ENCODE data around the gene EMP3.
A peak's percentile ranks its signal among the peaks of the same experiment; 100 is the strongest.
"Not testable (repeated sequence)": the region's sequence is repeated elsewhere in the genome, so short reads cannot be mapped to it uniquely, and the experiment has no call there.

EMP3 gene

GRCh38 chr19:48325265-48325910 is at the start of gene EMP3:
Gene EMP3, plus strand, starts transcription at chr19:48325552. Its CDS starts 1,293 bp downstream, at chr19:48326845.
- DNase-seq (ENCODE audit: low read depth), result peak; percentile 49

DNA sequence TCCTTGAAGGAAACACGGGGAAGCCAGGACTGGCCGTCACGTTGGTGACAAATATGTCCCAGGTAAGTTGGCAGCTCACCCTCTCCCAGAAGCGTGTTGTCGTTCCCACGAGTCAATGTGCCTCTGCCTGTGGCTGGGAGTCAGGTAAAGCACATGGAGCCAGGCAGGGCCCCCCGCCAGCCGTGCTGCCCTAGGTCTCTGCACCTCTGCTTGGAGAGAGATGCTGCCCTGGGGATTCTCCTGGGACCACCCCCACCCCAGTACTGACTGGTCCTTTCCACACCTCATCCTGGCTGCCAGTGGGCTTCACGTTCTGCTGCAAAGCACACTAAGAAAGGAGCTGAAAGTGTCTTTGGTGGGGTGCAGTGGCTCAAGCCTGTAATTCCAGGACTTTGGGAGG is 45.6 kb upstream of the EMP3 start:
- no peak for DNase-seq (ENCODE audit: low read depth)

- DNase-seq (ENCODE audit: low read depth), result no peak
Measured at GRCh38 chr19:48283908-48284307, 41.4 kb upstream of the EMP3 start.

GRCh38 chr19:48284896-48285295 is 40.5 kb upstream of the EMP3 start:
- no peak for DNase-seq (ENCODE audit: low read depth)

DNA sequence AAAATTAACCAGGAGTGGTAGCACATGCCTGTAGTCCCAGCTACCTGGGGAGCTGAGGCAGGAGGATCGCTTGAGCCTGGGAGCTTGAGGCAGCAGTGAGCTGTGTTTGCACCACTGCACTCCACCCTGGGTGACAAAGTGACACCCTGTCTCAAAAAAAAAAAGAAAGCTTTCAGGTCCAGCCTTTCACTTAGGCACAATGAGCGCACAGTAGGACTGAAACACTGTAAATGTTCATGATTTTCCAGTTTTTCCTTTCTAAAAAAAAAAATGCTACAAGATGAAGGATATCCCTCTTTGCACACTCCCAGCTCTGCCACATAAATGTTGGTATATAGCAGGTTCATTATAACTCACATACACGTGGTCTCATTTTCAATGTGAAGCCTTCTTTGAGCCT is 37.6 kb upstream of the EMP3 start:
- no peak for DNase-seq (ENCODE audit: low read depth)

- DNase-seq (ENCODE audit: low read depth), result no peak
Measured at GRCh38 chr19:48290401-48290770, 35.0 kb upstream of the EMP3 start.

GRCh38 chr19:48290771-48291488 is 34.4 kb upstream of the EMP3 start:
- peak; percentile 56 for DNase-seq (ENCODE audit: low read depth)

GRCh38 chr19:48291489-48291815 is 33.9 kb upstream of the EMP3 start:
- not testable (repeated sequence) for DNase-seq (ENCODE audit: low read depth)

- DNase-seq (ENCODE audit: low read depth), result no peak
Measured at GRCh38 chr19:48292798-48293197, 32.6 kb upstream of the EMP3 start.

DNA sequence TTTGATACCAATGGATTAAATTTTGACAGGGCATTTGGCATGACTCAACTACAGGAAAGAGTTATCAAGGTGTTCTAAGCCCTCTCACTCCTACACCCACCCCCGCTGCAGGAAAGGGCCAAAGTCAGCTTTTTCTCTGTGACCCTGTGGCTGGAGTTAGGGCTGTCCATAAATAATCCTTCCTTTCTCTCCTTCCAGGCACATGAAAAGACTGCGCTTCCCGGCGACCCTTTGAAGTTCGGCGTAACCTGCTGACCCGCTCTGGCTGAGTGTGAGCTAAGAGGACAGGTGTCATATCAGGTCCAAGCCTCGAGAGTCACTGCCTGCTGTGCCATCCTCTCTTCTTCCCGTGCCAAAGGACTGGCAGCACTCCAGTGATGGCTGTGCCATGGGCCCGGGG is 29.9 kb upstream of the EMP3 start:
- no peak for DNase-seq (ENCODE audit: low read depth)

- DNase-seq (ENCODE audit: low read depth), result no peak
Measured at GRCh38 chr19:48296963-48297734, 28.2 kb upstream of the EMP3 start.

- no peak for DNase-seq (ENCODE audit: low read depth)
Measured at GRCh38 chr19:48297975-48298374, 27.4 kb upstream of the EMP3 start.

- DNase-seq (ENCODE audit: low read depth), result no peak
Measured at GRCh38 chr19:48301886-48302599, 23.3 kb upstream of the EMP3 start.

GRCh38 chr19:48302600-48302959 is 22.8 kb upstream of the EMP3 start:
- no peak for DNase-seq (ENCODE audit: low read depth)

- DNase-seq (ENCODE audit: low read depth), result no peak
Measured at GRCh38 chr19:48303367-48303766, 22.0 kb upstream of the EMP3 start.

GRCh38 chr19:48303866-48304265 is 21.5 kb upstream of the EMP3 start:
- no peak for DNase-seq (ENCODE audit: low read depth)

DNA sequence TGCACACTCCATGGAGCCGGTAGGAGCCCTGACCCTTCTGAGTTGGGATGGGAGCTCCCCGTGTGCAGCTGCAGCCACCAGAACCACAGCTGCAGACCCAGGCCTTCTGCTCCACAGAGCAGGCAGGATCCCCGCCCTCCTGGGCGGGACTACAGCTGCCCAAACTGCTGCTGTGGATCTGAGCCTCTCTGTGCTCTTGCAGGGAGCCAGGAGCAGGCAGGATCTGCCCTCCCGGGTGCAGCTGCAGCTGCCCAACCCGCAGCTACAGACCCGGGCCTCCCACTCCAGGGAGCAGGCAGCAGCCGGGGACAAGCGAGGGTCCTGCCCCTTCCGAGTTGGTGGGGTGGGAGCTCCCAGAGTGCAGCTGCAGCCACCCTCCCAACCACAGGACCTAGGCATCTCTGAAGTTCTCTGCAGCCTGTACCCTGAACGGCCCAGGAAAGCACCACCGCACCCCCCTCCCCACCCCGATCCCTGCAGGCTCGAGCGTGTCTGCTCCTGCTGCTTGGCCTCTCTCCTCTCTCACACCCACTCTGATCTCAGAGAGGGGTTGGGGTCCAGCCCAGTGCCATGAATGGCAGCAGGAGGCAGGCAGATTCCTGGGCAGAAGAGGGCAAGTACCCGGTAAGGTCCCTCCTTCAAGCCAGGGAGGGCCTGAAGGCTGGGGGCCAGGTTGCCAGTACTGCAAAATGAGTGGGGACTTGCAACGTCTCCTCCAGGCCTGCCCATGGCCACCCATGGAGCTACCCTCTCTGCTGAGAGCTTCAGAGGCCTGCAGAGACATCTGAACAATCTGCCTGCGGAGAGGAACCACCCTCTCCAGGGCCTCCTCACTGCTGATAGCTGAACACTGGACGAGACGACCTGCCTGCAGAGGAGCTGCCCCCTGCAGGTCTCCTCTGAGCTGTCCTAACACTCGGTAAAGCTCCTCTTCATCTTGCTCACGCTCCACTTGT is 16.4 kb upstream of the EMP3 start:
- DNase-seq (ENCODE audit: low read depth), result no peak

DNA sequence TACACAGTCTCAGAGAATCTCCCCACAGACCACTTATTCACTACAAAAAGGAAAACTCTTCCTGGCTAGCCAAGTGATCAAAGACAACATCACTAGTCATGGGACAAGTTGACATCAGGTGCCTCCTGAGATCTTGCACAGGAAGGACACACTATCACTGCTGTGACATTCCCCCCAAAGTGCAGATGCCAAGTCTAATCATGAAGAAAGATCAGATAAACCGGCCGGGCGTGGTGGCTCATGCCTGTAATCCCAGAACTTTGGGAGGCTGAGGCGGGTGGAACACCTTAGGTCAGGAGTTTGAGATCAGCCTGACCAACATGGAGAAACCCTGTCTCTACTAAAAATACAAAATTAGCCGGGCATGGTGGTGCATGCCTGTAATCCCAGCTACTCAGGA is 15.6 kb upstream of the EMP3 start:
- DNase-seq (ENCODE audit: low read depth), result not testable (repeated sequence)

DNA sequence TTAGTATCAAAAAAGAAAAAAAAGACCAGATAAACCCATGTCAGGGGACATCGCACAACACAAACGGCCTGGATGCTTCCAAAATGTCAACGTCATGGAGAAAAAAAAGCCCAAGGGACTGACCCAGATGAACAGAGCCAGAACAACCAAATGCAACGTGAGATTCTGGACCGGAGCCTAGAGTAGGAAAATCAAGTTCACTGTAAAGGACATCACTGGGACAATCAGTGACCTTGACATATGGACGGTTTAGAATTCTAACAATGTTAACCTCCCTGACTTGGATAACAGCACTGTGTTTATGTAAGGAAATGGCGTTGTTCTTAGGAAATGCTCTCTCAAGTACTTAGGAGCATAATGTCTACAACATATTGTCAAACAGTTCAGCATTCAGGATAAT is 15.1 kb upstream of the EMP3 start:
- no peak for DNase-seq (ENCODE audit: low read depth)

DNA sequence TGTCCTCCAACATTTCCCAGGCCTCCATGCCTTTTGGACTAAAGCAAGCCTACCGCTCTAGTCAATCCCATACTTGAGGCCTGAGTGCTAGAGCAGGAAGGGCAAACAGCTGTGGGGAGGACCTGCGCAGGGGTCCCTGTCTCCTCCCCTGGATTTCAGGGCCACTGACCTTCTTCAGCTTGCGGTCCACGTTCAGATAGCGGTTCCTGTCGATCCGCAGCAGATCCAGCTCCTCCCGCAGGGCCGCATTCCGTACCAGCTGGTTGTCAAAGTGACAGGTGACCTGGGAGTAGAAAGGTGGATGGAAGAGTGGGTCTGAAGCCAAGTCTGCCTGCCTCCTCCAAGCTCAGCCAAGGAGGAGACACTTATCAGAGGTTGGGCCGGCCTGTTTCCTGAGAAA is 14.0 kb upstream of the EMP3 start:
- DNase-seq (ENCODE audit: low read depth), result no peak

GRCh38 chr19:48315712-48316111 is 9.6 kb upstream of the EMP3 start:
- DNase-seq (ENCODE audit: low read depth), result no peak

DNA sequence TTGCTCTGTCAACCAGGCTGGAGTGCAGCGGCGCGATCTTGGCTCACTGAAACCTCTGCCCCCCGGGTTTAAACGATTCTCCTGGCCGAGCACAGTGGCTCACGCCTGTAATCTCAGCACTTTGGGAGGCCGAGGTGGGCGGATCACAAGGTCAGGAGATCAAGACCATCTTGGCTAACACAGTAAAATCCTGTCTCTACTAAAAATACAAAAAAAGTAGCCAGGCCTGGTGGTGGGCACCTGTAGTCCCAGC is 7.7 kb upstream of the EMP3 start:
- DNase-seq (ENCODE audit: low read depth), result not testable (repeated sequence)

All from stimulated activated CD8-positive, alpha-beta memory T cell treated with anti-CD3 and anti-CD28 coated beads, Interleukin-15, amount 100 ng/mL, for 24 hours (primary cell).